ENCODE results near the gene FAM227B.
A peak's percentile ranks its signal among the peaks of the same experiment; 100 is the strongest.

FAM227B gene

DNA sequence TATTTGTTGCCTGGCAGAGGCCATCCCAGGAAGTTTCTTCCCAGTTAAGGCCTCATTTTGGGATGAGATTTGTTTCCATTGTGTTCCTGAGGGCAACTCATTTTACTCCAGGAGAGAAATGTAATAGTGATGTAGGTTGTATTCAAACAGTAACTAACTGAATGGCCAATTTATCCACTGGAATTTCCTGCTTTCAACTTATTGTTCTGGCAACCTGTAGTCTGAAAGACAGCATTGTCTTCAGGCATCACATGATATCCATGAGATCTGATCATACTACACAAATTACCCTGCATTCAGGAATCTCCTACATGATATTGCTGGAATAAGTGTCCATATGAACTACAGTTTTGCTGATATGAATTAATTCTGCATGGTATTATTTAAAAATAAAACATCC, 277.1 kb downstream of the FAM227B start:
- DNase-seq = no peak

DNA sequence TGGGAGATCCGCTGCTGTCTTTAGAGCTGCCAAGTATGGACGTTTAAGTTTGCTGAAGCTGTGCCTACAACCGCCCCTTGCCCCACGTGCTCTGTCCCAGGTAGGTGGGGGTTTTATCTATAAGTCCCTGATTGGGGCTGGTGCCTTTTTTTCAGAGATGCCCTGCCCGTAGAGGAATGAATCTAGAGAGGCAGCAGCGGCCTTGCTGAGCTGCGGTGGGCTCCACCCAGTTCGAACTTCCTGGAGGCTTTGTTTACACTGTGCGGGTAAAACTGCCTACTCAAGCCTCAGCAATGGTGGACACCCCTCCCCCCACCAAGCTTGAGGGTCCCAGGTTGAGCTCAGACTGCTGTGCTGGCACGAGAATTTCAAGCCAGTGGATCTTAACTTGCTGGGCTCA, 281.0 kb downstream of the FAM227B start:
- DNase-seq = peak; percentile 3

- no peak for DNase-seq
These were observed 288.7 kb downstream of the FAM227B start for GRCh38 chr15:49331951-49332350.

GRCh38 chr15:49331442-49331841, 289.2 kb downstream of the FAM227B start:
- DNase-seq = no peak

DNA sequence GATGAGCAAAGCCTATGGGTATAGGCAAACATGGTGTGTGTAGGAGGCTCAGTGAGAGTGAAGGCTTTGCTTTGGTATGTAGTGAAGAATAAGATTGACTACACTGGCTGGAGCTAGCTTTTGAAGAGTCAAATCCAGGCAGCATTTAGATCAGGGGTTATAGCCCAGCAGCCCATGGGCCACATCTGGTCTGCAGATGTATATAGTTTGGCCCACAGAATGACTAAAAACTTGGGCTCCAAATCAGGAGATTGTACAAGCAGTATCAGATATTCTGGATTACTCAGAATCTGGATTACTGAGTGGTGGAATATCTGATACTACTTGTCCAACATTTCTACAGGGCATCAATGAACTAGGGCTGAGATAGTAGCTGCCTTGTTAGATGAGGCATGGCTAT, 290.5 kb downstream of the FAM227B start:
- DNase-seq = no peak

DNA sequence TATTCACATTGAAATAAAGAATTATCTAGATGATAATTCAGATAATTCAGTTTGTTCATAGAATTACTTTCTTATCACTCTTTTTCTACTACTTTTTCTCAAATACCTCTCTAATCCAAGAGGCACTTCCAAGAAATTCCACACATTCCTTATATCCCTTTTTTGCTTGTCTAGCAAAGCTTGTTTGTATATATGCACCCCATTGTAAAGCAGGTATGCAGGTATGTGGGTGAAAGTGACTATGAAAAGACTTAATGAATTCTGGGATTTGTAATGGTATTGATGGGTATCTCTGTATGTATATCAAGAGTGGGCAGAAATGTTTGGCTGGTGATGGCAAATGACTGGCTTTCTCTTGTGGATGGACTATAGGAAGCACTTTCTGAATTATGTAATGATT, 291.7 kb downstream of the FAM227B start:
- no peak for DNase-seq

- no peak for DNase-seq
These were observed 292.7 kb downstream of the FAM227B start for GRCh38 chr15:49327927-49328326.

- DNase-seq = no peak
These were observed 297.4 kb downstream of the FAM227B start for GRCh38 chr15:49323207-49323606.

- no peak for DNase-seq
These were observed 300.3 kb downstream of the FAM227B start for GRCh38 chr15:49320351-49320750.

GRCh38 chr15:49315391-49315823, 305.2 kb downstream of the FAM227B start:
- no peak for DNase-seq

- DNase-seq = no peak
These were observed 305.9 kb downstream of the FAM227B start for GRCh38 chr15:49314716-49315115.

GRCh38 chr15:49313650-49314049, 307.0 kb downstream of the FAM227B start:
- DNase-seq = no peak

- no peak for DNase-seq
These were observed 310.7 kb downstream of the FAM227B start for GRCh38 chr15:49309889-49310288.

DNA sequence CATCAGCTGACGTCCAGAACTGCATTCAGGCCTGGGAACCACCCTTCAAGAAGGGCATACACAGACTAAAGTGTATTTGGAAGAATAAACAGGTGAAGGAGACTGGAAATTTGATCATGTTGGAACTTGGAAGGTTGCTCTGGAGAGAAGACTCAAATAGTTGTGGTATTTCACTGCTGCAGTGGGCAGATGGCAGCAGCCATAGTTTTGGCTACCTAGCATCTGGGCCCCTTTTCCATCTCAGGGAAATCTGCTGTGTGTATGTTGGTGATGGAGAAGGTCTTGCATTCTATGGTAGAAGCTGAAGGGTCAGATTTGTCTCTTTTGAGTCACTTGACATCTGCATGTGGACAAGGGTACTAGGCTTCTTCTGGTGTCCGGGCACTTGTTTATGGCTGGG, 311.9 kb downstream of the FAM227B start:
- DNase-seq = no peak

DNA sequence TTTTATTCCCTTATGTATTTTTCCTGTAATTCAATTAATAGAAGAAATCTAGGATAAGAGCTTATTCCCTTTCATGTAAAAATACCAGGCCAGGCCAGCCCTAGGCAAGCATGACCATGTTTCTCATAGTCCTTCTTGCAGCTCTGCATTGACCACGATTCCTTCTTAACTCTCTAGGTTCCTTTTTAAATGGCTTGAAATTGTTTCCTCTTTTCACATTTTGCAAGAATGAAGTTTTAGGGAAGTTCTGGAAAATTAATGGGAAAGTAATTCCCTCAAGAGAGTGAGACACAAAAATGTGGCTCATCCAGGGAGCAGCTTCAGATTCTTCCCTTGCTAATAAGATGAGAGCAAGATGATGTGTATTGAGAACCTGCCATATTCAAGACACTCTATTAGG, 314.1 kb downstream of the FAM227B start:
- no peak for DNase-seq

DNA sequence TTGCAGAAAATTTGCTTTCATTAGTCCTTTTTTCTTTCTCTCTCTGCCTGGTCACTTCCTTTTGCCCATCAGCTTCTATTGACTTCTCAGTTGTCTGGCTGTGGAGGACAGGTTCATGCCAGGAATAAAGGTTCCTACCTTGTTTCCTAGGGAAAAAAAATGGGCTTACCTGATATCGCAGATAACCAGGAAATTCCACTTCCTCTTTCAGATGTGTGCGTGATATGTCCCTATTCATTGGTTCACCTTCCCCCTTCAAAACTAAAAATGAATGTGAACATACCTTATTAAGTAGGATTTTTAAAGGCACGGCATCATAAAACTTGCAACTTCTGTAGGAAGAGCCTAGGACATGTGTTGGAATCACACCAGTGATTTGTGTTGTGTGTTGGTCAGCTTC, 317.6 kb downstream of the FAM227B start:
- DNase-seq = no peak

- no peak for DNase-seq
These were observed 319.1 kb downstream of the FAM227B start for GRCh38 chr15:49301562-49301961.

DNA sequence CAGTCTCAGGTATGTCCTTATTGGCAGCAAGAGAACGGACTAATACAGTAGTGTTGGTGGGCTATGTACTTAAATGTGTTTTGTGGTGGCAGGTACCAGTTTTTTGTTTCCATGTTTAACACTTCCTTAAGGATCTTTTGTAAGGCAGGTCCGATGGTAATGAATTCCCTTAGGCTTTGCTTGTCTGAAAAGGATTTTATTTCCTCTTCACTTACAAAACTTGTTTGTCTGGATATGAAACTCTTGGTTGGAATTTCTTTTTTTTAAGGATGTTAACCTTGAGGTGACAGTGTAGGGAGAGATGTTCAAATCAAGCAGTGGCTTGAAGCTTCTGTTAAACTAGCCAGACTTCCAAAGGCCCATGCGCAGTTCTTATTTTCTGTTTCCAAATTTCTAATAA, 319.8 kb downstream of the FAM227B start:
- no peak for DNase-seq

- DNase-seq = no peak
These were observed 323.0 kb downstream of the FAM227B start for GRCh38 chr15:49297584-49297983.

- DNase-seq = no peak
These were observed 324.4 kb downstream of the FAM227B start for GRCh38 chr15:49296258-49296657.

DNA sequence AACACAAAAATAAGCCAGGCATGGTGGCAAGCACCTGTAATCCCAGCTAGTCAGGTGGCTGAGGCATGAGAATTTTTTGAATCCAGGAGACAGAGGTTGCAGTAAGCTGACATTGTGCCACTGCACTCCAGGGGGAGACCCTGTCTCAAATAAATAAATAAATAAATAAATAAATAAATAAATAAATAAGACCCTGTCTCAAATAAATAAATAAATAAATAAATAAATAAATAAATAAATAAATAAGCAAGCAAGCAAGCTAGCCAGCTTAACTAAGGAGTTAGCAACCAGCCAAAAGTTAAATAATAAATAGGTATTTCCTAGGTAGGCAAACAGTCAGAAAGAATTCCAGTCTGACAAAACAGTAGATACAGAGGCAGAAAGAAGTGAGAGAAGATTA, 326.7 kb downstream of the FAM227B start:
- DNase-seq = no peak

- DNase-seq = no peak
These were observed 330.4 kb downstream of the FAM227B start for GRCh38 chr15:49290191-49290590.

- DNase-seq = no peak
These were observed 332.2 kb downstream of the FAM227B start for GRCh38 chr15:49288391-49288790.

- DNase-seq = no peak
These were observed 333.1 kb downstream of the FAM227B start for GRCh38 chr15:49287481-49287880.

DNA sequence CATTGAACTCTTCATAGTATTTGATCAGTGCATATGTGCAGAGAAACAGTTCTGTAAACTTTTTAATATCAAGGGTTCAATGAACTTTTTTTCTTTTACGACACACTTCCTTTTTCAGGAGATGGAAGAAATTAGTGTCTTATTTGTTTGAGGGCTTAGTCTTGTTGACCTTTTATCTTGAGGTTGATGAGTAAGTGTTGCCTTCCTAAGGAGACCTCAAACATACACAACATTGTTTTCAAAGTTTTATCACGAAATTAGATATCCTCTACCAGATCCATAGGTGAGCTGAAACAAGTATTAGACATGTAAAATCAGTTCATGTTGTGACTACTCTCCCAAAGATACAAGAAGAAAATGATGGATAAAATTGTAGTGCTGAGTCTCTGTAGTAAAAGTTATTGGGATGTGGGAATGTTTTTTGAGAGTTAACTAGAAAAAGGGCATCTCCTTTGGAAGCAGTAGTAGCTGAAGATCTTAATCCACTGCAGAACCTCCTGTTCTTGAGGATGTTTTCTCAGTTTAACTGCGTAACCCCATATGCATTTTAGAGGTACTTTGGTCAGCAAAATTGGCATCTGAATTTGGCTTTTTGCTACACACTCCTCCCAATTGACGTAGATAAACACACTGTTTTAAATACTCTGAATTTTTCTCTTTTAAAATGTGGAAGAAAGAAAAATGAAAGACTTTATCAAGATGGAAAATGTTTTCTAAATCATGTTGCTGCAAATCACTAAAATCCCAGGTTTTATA, 333.8 kb downstream of the FAM227B start:
- no peak for DNase-seq
